ENCODE results near the gene ZNF438.

DNA sequence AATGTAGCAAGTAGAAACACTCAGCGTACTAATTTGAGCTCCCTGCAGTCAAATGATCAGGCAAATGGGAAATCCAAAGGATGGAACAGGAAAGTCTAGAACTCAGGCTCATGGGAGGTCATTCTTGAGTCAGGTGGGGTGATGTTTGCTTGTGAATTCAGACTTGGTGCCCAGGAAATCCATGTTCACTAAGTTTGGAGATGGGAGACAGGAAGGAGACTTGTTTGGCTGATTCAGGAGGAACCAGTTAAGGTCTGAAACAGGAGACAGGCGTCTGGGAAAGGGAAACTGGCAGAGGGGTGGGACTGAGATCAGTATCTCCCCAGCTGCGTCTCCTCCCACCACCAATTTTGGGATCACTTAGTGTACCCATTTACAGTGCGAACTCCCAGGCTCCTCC is 38.4 kb upstream of the ZNF438 start:
- TF ChIP-seq EP300 (IDR thresholded peaks at IDR 0.05) (no peak), POLR2AphosphoS5 (IDR thresholded peaks at IDR 0.05) (no peak)
